Activated CD4-positive, alpha-beta T cell treated with anti-CD3 and anti-CD28 coated beads, Interleukin-2, amount 50 U/mL, for 4 hours (primary cell): ENCODE data around the gene BIRC2.

Source experiments
- DNase-seq, 2 experiments: peaks; one replicate each; pipeline ENCODE4 v3.0.0-alpha.2; 2020

Gene BIRC2

GRCh38 chr11:102377891-102378290, 30.9 kb downstream of the BIRC2 start:
- no peak for DNase-seq

GRCh38 chr11:102378818-102379217, 31.8 kb downstream of the BIRC2 start:
- DNase-seq, result no peak

- DNase-seq, result no peak
Observed at GRCh38 chr11:102382384-102382783, 35.4 kb downstream of the BIRC2 start.

GRCh38 chr11:102383839-102384238, 36.8 kb downstream of the BIRC2 start:
- no peak for DNase-seq

- DNase-seq, result no peak
Observed at GRCh38 chr11:102384419-102385079, 37.5 kb downstream of the BIRC2 start.

- DNase-seq, result no peak
Observed at GRCh38 chr11:102385085-102386007, 38.3 kb downstream of the BIRC2 start.

- no peak for DNase-seq
Observed at GRCh38 chr11:102386136-102386734, 39.2 kb downstream of the BIRC2 start.

GRCh38 chr11:102387043-102387781, 40.2 kb downstream of the BIRC2 start:
- no peak for DNase-seq

GRCh38 chr11:102389253-102389652, 42.2 kb downstream of the BIRC2 start:
- no peak for DNase-seq

- DNase-seq, result peak; percentile 37 to 38
Observed at GRCh38 chr11:102390667-102391465, 43.9 kb downstream of the BIRC2 start.

GRCh38 chr11:102391549-102392237, 44.7 kb downstream of the BIRC2 start:
- DNase-seq, result no peak

- DNase-seq, result no peak
Observed at GRCh38 chr11:102393272-102393730, 46.3 kb downstream of the BIRC2 start.

GRCh38 chr11:102395720-102396393, 48.8 kb downstream of the BIRC2 start:
- no peak for DNase-seq

GRCh38 chr11:102396708-102397563, 49.9 kb downstream of the BIRC2 start:
- no peak for DNase-seq

GRCh38 chr11:102398297-102398696, 51.3 kb downstream of the BIRC2 start:
- no peak for DNase-seq

- DNase-seq, result no peak
Observed at GRCh38 chr11:102399189-102399588, 52.2 kb downstream of the BIRC2 start.

GRCh38 chr11:102400603-102401002, 53.6 kb downstream of the BIRC2 start:
- no peak for DNase-seq

GRCh38 chr11:102401905-102402304, 54.9 kb downstream of the BIRC2 start:
- no peak for DNase-seq

GRCh38 chr11:102402548-102402947, 55.5 kb downstream of the BIRC2 start:
- DNase-seq, result no peak

- DNase-seq, result no peak
Observed at GRCh38 chr11:102405501-102405900, 58.5 kb downstream of the BIRC2 start.
